Measurements from ENCODE around the gene SASH1.

- TF ChIP-seq, protein P1, sequence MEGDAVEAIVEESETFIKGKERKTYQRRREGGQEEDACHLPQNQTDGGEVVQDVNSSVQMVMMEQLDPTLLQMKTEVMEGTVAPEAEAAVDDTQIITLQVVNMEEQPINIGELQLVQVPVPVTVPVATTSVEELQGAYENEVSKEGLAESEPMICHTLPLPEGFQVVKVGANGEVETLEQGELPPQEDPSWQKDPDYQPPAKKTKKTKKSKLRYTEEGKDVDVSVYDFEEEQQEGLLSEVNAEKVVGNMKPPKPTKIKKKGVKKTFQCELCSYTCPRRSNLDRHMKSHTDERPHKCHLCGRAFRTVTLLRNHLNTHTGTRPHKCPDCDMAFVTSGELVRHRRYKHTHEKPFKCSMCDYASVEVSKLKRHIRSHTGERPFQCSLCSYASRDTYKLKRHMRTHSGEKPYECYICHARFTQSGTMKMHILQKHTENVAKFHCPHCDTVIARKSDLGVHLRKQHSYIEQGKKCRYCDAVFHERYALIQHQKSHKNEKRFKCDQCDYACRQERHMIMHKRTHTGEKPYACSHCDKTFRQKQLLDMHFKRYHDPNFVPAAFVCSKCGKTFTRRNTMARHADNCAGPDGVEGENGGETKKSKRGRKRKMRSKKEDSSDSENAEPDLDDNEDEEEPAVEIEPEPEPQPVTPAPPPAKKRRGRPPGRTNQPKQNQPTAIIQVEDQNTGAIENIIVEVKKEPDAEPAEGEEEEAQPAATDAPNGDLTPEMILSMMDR (IDR thresholded peaks at IDR 0.05): no peak
- TF ChIP-seq POLR2A (IDR thresholded peaks at IDR 0.05): no peak
- no peak for TF ChIP-seq POLR2AphosphoS5 (IDR thresholded peaks at IDR 0.05)
Measured at GRCh38 chr6:148525453-148525852, 182.8 kb downstream of the SASH1 start.
